Fibroblast of skin of right biceps (primary cell): ENCODE data around the gene DOP1B.
A peak's percentile ranks its signal among the peaks of the same experiment; 100 is the strongest.
"Not testable (repeated sequence)": the region's sequence is repeated elsewhere in the genome, so short reads cannot be mapped to it uniquely, and the experiment has no call there.

ENCODE experiments used
- DNase-seq: peaks from one replicate; pipeline ENCODE4 v3.0.0-alpha.2; 2013

DOP1B gene, protein sequence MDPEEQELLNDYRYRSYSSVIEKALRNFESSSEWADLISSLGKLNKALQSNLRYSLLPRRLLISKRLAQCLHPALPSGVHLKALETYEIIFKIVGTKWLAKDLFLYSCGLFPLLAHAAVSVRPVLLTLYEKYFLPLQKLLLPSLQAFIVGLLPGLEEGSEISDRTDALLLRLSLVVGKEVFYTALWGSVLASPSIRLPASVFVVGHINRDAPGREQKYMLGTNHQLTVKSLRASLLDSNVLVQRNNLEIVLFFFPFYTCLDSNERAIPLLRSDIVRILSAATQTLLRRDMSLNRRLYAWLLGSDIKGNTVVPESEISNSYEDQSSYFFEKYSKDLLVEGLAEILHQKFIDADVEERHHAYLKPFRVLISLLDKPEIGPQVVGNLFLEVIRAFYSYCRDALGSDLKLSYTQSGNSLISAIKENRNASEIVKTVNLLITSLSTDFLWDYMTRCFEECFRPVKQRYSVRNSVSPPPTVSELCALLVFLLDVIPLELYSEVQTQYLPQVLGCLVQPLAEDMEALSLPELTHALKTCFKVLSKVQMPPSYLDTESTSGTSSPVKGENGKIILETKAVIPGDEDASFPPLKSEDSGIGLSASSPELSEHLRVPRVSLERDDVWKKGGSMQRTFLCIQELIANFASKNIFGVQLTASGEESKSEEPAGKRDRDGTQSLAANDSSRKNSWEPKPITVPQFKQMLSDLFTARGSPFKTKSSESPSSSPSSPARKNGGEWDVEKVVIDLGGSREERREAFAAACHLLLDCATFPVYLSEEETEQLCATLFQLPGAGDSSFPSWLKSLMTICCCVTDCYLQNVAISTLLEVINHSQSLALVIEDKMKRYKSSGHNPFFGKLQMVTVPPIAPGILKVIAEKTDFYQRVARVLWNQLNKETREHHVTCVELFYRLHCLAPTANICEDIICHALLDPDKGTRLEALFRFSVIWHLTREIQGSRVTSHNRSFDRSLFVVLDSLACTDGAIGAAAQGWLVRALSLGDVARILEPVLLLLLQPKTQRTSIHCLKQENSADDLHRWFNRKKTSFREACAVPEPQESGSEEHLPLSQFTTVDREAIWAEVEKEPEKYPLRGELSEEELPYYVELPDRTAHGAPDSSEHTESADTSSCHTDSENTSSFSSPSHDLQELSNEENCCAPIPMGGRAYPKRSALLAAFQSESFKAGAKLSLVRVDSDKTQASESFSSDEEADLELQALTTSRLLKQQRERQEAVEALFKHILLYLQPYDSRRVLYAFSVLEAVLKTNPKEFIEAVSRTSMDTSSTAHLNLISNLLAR (N-terminal part only)

DNA sequence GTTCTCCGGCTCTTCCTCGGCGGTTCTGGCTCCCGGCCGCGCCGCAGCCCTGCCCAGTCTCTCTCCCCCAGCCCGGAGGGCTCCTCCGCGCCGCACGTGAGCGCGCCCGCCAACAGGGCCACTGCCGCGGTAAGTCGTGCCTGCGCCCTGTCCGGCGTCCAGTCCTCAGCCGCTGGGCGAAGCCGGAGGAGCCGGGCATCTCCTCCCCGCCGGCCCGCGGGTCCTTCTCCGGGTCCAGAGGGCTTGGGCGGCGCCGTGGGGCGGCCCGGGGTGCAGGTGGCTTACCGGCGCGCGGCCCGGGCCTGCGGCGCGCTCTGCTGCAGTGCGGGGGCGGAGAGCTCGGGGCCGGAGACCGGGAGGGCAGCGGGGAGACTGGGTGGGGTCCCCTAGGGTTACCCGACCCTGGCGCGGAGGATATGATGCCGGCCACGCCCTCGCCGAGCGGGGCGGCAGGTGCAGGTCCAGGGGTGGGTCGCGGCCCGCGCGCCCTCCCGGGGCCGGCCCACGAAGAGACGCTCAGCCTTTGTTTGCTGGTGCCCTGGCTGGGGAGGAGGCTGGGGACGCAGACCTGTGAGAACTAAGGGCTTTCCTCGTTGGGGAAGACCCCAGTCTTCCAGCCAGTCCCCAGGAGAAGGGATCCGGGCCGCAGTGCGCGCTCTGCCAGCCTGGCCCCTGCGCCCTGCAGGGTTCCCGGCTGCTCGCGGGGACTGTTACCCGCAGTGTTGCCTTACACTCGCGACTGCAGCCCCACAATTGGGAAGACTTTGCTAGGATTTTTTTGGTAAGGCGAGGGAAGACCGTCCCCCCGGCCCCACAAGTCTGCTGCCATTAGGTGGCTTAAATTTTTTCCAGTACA lies at the start of gene DOP1B:
DOP1B (plus strand) TSS at position 10 of the 856 bp plus-strand sequence. CDS start 7,910 bp downstream, outside the sequence.
- no peak for DNase-seq

GRCh38 chr21:36109868-36110267 lies 46.8 kb upstream of the DOP1B start:
- DNase-seq, result no peak

DNA sequence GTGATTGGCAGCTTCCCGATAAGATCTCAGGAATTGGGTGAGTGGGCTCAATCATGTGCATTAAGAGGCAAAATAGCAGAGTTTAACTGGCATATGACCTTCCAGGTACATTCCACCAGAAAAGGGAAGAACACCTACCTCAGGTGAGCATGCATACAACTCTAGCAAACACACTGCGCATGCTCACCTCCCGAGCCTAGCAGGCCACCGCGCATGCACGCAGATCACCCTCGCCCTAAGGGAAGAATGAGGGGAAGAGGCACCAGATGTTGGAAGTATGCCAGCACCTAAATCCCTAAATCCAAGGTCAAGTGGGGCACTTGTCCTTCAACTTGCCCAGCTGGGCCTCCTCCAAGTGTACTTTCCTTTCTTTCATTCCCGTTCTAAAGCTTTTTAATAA lies 45.4 kb upstream of the DOP1B start:
- no peak for DNase-seq

DNA sequence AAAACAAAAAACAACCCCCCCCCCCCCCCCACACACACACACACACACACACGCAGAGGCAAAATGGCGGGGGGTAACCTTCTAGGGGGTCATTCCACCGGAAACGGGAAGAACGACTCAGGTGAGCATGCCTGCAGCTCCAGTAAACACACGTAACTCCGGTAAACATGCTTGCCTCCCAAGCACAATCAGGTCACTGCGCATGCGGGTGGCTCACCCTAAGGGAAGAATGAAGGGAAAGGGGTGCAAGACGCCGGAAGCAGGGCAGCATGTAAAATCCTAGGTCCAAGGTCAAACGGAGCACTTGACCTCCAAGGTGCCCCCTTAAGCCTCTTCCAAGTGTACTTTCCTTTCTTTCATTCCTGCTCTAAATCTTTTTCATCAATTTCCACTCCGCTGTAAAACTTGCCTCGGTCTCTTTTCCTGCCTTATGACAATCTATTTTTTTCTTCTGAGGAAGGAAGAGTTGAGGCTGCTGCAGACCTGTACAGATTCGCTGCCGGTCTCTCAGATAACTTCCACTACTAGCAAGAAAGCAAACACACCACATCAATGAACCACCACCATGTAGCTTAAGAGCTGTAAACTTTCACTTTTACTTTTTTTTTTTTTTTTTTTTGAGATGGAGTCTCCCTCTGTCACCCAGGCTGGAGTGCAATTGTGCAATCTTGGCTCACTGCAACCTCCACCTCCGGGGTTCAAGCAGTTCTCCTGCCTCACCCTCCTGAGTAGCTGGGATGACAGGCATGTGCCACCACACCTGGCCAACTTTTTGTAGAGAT lies 42.8 kb upstream of the DOP1B start:
- DNase-seq, result no peak

- no peak for DNase-seq
Observed at GRCh38 chr21:36115138-36115730, 41.4 kb upstream of the DOP1B start.

GRCh38 chr21:36117286-36117741 lies 39.3 kb upstream of the DOP1B start:
- DNase-seq, result no peak

- no peak for DNase-seq
Observed at GRCh38 chr21:36120304-36120888, 36.2 kb upstream of the DOP1B start.

- no peak for DNase-seq
Observed at GRCh38 chr21:36122977-36123376, 33.6 kb upstream of the DOP1B start.

DNA sequence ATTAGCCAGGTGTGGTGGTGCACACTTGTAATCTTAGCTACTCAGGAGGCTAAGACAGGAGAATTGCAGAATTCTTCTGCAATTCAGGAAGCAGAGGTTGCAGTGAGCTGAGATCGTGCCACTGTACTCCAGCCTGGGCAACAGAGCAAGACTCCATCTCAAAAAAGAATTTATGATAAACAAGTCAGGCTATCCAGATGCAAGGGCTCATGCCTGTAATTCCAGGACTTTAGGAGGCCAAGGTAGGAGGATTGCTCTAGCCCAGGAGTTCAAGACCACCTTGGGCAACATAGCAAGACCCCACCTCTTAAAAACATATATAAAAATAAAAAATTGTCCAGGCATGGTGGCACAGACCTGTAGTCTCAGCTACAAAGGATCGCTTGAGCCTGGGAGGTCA lies 32.2 kb upstream of the DOP1B start:
- DNase-seq, result no peak

DNA sequence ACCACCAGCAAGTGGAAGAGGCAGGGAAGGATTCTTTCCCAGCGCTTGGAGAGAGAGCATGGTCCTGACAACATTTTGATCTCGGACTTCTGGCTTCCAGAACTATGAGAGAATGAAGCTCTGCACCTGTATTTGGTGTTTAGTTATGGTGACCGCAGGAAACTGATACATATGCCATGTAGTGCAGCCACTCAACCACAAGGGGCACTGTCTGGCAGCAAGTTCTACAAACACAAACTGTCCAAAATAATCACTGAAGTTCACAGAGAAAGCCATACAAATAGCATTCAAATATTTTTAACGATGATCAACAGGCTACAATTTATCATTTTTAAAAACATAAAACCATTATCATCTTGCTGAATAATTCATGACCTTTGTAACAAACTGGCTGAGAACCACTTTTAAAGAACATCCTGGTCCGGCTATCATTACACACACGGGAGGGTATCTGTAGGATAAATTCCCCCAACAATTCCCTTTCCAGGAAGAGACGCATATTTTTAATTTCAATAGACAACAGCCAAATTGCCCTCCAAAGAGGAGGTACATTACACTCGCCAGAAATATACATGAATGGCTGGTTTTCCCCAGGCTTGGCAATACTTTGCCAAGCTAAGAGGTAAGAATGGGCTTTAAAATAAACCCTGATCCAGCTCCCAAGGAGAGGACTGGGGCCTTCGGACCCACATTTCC lies 31.0 kb upstream of the DOP1B start:
- DNase-seq, result peak; percentile 48

- DNase-seq, result no peak
Observed at GRCh38 chr21:36126208-36126565, 30.4 kb upstream of the DOP1B start.

DNA sequence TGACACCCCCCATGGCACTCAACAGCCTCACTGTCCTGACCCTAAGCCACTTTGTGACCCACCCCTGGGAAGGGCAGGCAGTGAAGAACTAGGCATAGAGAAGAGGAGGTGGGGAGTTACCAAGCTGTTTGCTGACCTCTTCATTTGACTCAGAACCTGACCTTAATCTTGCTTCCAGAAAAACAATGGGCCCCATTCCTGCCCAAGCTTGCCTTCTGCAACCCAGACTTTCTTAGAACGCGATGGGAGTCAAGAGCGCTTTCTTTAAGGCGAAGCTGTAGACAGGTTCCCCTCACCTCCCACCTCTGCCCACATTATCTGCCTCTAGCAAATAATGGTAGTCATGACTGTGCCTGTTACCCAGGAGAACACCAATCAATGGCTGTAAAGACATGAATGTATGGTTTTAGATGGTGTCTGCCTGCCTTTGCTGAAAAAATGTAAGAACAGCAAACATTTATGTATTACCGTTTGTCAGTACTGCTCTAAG lies 30.0 kb upstream of the DOP1B start:
- DNase-seq, result no peak

DNA sequence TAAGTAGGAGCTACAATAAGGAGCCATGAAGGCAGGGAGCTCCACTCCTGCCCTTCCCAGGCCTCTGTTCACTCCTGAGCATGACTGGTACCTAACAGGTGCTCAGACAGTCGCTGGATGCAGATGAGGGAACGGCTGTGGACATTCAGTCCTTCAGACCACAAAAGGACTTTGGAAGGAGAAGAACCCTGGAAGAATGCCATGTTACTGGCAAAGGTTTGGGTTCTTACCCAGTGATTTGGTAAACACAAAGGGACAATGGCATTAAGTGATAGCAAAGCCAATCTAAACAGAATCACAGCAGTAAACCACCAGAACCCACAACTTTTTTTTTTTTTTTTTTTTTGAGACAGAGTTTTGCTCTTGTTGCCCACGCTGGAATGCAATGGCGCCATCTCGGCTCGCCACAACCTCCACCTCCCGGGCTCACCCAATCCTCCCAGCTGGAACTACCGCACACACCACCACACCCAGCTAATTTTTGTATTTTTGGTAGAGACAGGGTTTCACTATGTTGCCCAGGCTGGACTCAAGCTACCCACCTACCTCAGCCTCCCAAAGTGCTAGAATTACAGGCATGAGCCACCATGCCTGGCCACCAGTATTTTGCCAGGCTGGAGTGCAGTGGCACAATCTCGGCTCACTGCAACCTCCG lies 29.2 kb upstream of the DOP1B start:
- no peak for DNase-seq

DNA sequence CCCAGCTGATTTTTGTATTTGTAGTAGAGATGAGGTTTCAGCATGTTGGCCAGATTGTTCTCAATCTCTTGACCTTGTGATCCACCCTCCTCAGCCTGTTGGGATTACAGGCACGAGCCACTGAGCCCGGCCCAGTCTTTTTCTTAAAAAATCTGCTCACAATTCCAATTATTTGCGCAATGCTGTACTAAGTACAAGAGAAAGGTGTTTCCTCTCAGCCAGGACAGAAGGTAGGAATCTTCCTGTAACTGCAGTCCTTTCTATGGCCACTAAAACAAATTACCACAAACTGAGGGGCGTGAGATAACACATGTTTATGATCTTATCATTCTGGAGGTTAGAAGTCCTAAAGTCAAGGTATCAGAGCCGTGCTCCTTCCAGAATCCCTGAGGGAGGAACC lies 28.6 kb upstream of the DOP1B start:
- DNase-seq, result no peak

- DNase-seq, result no peak
Observed at GRCh38 chr21:36129219-36129618, 27.4 kb upstream of the DOP1B start.

GRCh38 chr21:36130414-36130762 lies 26.2 kb upstream of the DOP1B start:
- not testable (repeated sequence) for DNase-seq

DNA sequence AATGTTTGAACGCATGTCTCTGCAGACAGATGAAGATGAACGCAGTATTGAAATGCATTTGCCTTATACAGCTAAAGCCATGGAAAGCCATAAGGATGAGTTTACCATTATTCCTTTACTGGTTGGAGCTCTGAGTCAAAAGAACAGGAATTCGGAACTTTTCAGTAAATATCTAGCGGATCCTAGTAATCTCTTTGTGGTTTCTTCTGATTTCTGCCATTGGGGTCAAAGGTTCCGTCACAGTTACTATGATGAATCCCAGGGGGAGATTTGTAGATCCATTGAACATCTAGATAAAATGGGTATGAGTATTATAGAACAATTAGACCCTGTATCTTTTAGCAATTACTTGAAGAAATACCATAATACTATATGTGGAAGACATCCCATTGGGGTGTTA lies 25.8 kb upstream of the DOP1B start:
- not testable (repeated sequence) for DNase-seq

DNA sequence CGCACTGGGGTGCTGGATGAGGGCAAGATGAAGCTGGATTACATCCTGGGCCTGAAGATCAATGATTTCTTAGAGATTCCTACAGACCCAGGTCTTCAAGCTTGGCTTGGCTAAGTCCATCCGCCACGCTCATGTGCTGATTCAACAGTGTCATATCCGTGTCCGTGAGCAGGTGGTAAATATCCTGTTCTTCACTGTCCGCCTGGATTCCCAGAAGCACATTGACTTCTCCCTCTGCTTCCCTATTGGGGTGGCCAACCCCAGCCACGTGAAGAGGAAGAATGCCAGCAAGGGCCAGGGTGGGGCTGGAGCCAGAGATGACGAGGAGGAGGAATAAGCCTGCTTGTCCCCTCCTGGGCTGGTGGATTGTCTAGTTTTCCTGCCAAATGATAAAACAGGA lies 23.9 kb upstream of the DOP1B start:
- no peak for DNase-seq

DNA sequence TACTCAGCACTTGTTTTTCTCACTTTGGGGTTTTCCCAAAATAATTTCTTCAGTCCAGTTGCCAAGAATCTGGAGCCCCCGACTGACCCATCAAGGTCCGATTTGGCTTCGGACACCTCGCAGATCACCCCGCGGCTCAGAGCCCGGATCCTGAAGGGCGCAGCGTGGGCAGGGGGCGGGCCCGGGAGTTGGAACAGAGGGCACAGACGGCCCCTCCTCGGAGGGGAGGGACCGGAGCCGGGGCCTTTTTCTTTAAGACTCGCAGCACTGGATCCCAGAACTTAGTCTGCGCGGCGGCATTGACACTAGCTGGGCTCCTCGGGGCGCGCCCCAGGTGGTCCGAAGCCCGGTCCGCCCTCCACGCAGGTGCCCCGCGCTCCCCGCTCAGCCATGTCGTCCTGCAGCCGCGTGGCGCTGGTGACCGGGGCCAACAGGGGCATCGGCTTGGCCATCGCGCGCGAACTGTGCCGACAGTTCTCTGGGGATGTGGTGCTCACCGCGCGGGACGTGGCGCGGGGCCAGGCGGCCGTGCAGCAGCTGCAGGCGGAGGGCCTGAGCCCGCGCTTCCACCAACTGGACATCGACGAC lies 21.7 kb upstream of the DOP1B start, which contains the start of gene CBR3:
CBR3 (plus strand) TSS at position 277 of the 588 bp plus-strand sequence; CDS start at position 391, 114 bp downstream.
- peak; percentile 47 for DNase-seq
